ENCODE measurements around the gene HOXA10.

Gene HOXA10

DNA sequence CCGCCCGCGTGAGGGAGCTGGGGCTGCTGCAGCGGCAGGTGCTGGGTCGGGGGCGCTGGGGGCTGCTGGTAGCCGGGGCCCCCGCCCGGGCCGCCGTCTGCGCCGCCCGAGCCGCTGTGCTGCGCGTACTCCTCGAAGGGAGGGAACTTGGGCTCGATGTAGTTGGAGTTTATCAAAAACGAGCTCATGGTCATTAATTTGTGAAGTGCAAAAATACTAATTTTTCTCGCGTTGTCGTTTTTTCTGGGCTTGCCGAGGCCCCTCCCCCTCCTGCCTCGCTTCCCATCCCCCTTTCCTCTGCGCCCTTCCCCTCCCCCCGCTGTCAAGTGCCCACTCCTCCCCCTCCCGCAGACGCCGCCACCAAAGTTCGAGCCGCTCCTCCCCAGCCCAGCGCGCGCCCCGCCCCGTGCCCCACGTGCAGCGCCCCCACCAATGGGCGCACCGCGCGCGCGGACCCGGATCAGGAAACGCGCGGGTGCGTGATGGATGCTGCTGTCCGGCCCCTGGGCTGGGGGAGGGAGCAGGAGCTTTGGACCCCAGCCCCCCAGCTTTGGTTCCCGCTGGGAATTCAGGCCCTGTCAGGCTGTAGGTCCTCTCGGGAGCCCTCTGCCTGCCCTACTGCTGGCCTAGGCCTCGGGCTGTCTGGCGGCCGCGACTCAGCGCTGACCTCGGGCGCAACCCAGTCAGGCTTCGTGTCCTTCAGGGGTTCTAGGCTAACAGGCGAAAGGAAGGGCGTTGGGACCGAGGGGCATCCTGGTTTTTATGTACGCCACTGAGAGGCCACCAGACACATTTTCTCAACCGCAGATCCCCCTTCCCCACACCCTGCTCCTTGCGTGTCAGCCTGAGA, 43.4 kb downstream of the HOXA10 start, which contains the start of gene HOXA4:
Gene HOXA4, minus strand, starts transcription at position 218 of the 850 bp plus-strand sequence. Its CDS starts 24 bp downstream, at position 194.
- TF ChIP-seq, protein P1, sequence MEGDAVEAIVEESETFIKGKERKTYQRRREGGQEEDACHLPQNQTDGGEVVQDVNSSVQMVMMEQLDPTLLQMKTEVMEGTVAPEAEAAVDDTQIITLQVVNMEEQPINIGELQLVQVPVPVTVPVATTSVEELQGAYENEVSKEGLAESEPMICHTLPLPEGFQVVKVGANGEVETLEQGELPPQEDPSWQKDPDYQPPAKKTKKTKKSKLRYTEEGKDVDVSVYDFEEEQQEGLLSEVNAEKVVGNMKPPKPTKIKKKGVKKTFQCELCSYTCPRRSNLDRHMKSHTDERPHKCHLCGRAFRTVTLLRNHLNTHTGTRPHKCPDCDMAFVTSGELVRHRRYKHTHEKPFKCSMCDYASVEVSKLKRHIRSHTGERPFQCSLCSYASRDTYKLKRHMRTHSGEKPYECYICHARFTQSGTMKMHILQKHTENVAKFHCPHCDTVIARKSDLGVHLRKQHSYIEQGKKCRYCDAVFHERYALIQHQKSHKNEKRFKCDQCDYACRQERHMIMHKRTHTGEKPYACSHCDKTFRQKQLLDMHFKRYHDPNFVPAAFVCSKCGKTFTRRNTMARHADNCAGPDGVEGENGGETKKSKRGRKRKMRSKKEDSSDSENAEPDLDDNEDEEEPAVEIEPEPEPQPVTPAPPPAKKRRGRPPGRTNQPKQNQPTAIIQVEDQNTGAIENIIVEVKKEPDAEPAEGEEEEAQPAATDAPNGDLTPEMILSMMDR (IDR thresholded peaks at IDR 0.05; ENCODE audit: control insufficient read depth, insufficient read depth, low read depth, low read length, missing control alignments): no peak
- H3K4me3 ChIP-seq (ENCODE audit: control insufficient read depth, low read depth, low read length): peak within 1 kb of the TSS; percentile 75
- no peak for DNase-seq (ENCODE audit: low read depth)

DNA sequence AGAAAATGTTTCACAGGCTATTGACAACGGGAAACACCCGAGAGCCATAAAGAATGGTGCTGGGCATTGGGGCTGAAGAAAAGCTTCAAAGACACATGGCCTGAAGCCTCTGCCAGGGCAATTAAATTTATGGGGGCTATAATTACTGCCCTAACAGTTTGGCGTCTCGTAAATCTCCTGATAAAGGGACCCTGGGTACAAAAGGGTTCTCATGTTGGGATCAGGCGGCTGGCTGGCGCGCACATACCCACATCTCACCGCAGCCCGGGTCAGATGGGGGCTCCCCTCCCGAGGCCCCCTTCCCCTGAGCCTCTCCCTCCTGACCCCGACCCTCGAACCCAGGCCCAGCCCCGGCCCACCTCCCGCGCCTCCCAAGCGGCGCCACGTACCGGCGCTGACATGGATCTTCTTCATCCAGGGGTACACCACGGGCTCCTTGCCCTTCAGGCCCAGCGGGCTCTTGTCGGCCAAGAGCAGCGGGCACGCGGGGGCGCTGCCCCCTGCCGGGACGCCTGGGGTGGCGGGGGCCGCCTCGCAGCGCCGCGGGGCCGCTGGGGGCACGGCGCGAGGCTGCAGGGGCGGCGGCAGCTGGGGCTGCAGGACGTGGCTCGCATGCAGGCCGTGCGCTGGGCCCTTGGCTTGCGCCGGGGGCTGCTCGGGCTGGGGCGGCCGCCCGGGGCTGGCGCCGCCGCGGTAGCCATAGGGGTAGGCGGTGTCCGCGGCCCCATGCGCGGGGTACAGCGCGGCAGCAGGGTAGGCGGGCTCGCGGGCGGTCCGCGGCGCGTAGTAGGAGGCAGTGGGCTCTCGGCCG, 44.2 kb downstream of the HOXA10 start:
- peak overlapping the region; percentile 75 for H3K4me3 ChIP-seq (ENCODE audit: control insufficient read depth, low read depth, low read length)
- TF ChIP-seq, protein P1 (IDR thresholded peaks at IDR 0.05; ENCODE audit: control insufficient read depth, insufficient read depth, low read depth, low read length, missing control alignments): peak; percentile 16
- no peak for DNase-seq (ENCODE audit: low read depth)

DNA sequence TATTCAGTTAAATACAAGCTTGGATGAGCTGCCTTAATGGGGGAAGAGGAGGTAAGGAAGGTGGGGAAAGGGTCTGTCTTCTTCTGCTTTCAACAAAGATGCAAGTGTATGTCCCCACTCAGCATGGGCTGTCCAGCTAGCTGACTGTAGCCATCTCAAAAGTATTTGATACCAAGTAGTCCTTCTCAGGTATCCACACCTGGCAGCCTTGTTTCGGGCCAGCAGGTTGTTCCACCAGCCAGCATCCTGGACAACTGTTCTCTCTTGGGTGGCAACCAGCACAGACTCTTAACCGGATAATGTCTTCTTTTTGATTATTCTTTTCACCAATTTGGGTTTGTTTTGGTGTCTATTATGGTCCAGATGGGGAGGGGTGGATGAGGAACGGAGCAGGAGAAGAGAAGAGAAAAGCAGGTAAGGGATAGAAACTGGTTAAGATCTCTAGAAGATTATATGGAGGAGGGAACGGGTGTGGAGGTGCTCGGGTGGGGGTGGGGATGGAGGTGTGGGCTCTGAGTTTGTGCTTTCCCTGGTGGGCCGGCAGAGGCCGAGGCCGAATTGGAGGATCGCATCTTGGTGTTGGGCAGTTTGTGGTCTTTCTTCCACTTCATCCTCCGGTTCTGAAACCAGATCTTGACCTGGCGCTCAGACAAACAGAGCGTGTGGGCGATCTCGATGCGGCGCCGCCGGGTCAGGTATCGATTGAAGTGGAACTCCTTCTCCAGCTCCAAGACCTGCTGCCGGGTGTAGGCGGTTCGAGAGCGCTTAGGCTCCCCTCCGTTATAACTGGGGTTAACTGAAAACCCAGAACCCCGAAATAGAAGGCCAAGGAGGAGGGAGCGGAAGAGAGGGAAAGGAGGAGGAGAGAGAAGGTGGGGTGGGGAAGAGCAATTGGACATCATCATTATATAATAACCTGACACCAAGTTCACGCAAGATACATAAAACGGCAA, 45.1 kb downstream of the HOXA10 start:
- DNase-seq (ENCODE audit: low read depth): no peak
- H3K4me3 ChIP-seq (ENCODE audit: control insufficient read depth, low read depth, low read length): no peak overlapping the region
- TF ChIP-seq, protein P1 (IDR thresholded peaks at IDR 0.05; ENCODE audit: control insufficient read depth, insufficient read depth, low read depth, low read length, missing control alignments): no peak

DNA sequence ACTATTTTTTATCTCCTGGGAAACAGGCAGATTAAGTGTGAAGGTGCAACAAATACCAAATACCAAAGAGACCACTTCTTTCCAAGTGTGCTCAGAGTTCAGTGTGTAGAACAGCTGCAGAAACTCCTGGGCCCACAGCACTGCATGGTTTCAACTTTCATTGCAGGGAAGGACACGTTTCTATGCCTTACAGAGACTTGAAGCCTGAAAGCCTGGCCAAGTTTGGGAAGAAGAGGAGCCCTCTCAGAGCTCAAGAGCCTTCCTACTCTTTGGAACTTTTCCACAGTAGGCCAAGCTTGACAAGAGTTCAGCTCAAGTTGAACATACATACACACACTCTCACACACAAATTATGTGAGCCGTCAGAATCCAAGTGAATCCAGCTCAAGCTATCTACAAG, 46.1 kb downstream of the HOXA10 start:
- DNase-seq (ENCODE audit: low read depth): no peak
- no peak overlapping the region for H3K4me3 ChIP-seq (ENCODE audit: control insufficient read depth, low read depth, low read length)
- TF ChIP-seq, protein P1 (IDR thresholded peaks at IDR 0.05; ENCODE audit: control insufficient read depth, insufficient read depth, low read depth, low read length, missing control alignments): no peak

DNA sequence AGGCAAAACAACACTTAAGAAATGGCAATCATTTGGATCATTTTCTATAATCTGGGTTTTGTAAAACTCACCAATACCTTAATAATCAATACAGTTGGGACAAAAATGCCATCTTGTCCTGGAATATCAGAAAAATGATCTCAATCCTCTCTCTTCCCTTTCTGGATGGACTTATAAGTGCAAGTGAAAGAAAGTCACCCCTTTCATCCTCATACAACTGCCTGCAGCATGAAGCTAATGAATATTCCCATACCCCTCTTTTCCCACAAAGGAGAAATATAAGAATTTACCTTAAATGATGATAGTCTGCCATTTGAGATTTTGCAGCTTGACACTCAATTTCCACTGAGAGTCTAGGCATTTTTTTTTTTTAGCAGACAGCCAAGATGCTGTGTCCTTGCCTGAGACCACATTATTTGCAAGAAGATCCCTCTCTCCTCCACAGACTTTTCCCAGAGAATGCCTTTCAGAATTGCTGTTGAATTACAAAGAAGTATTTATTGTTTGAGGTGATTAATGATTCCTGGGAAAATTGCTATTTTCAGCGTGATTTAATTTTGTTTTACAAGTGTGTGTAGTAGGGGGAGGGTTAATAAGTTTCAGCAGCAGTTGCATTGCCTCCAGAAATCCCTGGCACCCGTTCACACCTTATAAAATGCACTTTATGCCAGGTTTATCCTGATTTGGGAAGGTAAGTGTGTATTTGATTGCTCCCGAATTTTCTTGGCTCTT, 47.4 kb downstream of the HOXA10 start:
- no peak overlapping the region for H3K4me3 ChIP-seq (ENCODE audit: control insufficient read depth, low read depth, low read length)
- TF ChIP-seq, protein P1 (IDR thresholded peaks at IDR 0.05; ENCODE audit: control insufficient read depth, insufficient read depth, low read depth, low read length, missing control alignments): no peak
- no peak for DNase-seq (ENCODE audit: low read depth)

Measured in AG09309 (cell line).